HG02798 (cell line): ENCODE measurements around the gene VEZT.

Experiments
- ATAC-seq: cut with Tn5 transposase; IDR thresholded peaks from one replicate; pipeline ENCODE4 v1.9.1; 2021; ENCODE audit warnings: mild to moderate bottlenecking; ENCODE audit not compliant: unreplicated experiment, poor library complexity

Gene VEZT

DNA sequence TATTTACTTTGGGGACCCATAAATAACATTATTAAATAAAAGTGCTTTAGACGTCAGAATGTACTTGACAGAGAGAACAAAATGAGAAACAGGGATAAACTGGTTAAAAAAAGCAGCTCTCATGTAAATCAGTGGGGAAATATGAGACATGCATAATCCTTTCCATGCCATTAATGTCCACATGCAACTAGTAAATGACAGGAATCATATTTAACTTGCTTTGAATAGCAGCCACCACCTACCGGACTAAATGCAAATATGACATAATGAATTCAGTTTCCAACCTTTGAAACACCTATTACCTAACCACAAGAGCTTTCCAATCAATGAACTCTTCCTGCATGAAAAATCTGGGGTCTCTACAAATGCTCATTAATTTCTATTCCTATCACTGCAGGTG lies 20.0 kb upstream of the VEZT start:
- no peak for ATAC-seq

DNA sequence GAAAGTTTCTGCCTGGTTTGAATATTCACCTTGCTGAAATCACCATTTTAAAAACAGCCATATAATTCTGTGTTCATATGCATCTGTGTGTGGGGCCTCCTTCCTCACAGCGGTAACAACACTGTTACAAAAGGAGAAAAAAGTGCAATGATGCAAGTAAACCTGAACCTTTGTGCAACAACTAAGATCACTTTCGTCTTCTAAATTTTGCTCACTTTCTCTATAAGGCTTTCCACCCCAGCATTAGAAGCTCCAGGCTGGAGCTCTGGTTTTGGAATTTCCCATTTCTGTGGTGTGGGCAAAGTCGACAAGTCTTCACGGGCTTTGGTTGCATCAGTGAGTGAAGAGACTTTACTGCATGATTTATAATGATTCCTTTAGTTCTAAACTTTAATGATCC lies 18.7 kb upstream of the VEZT start:
- ATAC-seq = peak; percentile 59

DNA sequence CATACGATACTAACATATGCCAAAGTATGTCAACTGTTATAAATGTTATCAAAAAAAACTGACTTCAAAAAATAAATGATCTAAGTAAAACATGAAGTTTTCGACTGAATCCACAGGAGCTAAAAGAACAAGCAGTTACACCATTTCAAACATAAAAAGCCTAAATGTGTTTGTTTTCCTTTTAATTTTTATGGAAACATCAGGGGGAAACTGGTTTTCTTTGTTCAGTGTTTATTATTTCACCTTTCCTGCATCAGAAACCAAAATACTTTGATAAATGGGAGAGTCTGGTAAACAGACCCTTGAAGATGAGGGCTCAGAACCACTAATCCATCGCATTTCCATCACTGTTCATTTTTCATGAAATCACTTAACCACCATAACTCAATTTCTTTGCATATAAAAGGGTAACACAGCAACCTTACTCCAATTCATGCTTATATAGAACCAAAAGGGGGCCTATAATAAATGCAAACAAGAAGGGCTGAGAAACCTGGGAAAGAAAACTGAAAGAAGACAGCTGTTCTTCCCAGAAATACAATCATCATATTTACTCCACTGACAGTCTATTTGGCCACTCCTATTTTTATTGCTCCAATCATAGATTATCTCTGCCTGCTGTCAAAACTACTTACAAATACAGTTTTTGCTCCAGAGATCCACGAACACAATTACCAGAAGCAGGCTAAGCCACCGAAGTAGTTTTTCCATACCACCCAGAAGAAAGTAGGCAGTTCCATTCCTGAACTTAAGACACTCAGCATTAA lies 17.3 kb upstream of the VEZT start:
- ATAC-seq = no peak

DNA sequence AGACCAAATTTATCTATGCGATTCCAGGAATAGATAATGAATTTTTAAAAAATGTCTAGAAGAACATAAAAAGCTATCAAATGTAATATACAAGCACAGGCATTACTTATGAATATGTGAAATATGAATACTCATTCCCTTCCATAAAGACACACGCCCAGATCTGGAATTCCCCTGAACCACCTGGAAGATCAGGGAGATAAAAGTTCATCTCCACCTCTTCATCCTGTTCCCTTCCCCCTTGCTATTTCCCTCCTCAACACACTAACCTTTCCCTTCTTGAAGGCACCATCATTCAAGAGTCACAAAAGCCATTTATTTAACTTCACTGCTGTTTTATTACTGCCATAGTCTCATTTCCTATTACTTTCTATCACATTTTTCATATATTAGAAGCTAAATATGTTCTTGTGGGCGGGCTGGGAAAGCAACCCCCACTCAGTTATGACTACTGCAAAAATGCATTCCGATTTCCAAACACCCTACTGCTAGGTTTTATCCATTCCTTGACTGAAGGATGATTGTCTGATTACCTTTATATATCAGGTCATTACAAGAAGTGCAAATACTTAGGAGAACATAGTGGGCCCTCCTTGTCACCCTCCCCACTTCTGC lies 16.4 kb upstream of the VEZT start:
- ATAC-seq = no peak

DNA sequence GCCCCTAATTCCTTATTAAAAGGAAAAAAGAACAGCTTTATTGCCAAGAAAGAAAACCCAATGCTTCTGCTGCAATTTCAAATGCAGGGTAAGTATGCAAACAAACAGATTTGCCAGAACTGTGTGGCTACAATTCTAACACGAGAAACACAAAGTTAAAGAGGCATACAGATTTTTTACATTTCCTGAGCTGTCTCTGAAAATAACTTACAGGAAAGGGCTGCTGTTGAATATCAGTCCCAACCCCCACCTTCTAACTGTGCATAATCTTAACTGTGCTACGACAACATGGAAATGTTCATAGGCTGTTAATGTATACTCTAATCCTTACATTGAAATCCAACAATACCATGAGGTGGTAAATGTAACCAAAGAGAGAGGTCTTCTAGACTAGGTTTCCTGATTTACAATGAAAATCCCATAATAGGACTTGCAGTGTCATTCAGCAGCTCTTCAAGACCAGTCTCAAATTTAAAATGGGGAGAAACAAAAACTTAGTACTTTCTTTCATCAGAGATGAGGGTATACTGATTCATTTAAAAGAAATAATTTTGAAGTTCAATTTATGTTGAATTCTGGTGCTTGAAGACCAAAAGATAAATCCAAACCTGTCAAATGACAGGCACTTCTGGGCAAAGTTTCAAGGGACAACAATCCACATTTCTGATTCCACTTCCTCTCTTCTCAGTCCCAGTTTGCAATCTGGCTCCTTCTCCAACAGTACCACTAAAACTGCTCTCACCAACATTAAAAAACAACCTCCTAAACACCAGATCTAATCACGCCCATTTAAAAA lies 14.7 kb upstream of the VEZT start:
- no peak for ATAC-seq

DNA sequence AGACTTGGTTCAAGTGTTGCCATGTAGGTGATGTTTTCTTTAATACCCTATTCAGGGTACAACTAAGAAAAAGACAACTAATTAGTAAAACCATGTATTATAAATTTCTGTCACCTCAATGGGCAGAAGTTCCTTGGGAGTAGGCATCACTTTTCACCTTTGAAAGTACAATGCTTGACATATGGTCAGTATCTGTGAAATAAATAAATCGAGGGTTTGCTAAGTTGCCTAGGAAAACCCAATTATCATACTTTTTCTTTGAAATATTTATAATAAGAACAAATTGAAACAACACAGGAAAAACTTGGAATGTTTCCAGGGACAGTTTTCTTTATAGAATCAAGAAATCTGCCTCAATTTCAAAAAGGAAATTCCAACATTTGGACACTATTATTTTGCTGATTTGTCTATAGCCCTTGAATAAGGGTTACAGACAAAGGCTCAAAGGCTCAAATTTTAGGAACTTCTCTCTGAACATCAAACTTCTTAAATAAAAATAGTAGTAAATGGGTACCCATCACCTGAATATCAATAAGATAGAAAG lies 14.0 kb upstream of the VEZT start:
- ATAC-seq = no peak

DNA sequence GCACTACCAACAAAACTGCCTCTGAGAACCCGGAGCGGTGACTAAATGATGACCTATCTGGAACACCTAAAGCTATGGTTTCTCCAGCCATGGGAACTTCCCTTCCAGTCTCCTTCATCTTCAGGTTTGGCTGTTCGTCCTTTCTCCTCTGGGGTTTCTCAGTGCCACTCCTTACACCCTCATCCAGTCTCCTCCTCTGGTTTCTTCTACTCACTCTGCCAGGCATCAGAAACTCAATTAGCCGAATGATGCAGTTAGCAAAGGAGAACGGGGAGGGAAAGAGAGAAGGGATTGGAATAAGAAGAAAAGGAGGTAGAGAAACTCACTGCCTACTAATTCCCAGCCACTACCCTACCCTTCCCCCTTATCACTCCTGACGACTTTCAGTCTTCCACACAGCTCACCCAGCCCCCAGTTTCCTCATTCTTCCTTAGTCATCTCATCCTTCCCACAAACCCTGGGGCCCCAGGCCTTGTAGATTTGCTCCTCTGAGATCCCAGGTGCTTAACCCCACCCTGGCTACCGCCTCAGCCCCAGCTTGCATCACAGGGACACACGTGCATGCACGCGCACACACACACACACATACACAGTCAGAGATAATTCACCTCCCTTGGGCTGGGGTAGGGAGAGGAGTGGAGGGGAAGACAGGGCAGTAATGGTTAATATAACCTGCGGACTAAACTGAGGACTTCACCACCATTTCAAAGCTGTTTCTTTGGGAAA lies 13.3 kb upstream of the VEZT start:
- ATAC-seq = no peak

DNA sequence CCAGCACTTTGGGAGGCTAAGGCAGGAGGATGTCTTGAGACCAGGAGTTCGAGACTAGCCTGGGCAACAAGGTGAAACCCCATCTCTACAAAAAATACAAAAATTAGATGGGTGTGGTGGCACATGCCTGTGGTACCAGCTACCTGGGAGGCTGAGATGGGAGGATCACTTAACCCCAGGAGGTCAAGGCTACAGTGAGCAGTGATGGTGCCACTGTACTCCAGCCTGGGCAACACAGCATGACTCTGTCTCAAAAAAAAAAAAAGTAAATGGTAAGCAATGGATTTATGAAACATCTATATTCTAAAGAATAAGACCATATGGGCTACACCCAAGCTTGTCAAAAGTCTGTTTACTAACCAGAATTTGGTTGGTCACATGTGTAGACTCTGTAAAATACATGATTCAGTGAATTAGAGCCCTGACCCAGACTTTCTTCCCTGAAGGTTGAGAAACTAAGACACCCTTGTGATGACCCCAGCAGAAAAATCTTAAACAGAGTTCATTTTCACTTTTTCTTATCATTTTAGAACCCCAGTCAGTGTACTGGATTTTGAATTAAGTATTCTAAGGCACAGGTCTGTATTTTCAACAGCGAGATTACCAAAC lies 12.5 kb upstream of the VEZT start:
- no peak for ATAC-seq

DNA sequence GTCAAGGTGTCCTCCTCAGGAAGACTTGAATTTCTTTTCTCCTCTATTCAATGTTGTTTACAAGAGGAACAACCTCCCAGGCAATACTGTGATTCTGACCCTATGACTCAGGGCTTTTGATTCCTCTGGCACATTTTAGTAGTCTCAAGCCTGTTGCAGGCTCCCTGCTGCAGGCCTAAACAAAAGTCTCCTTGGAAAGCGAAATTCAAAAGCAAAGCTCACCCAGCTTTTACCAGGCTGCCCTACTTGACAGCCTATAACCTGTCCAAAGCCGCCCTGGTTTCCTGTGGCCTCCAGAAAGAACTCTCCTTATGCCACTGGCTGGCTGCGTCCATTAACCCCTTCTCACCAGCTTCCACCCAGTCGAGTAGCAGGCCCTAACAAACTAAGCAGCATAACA lies 11.9 kb upstream of the VEZT start:
- no peak for ATAC-seq

DNA sequence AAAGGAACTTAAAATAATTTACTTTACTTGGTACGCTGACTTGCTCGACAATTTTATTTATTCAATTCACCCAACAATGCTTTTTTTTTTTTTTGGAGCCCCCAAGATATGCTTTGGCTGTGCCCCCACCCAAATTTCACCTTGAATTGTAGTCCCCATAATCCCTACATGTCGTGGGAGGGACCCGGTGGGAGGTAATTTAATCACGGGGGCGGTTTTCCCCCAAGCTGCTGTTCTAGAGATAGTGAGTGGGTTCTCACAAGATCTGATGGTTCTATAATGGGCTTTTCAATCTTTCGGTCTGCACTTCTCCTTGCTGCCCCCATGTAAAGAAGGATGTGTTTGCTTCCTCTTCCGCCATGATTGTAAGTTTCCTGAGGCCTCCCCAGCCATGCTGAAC lies 10.7 kb upstream of the VEZT start:
- ATAC-seq = no peak

DNA sequence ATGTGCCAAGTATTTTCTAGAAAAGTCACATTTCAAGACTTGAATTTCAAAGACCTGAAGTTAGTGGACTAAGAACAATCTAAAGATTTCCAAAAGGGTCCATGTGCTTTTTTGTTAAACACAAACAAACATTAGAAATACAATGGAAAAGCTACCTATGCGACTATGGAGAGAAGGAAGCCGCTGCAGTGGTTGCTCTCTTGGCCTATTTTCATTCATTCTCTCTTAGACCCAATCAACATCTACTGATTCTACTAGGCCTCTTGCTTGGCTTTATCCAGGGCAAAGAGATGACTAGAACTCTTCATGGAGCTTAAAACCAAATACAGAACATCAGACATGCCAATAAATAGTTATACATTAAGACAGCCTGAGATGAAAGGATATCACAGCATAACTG lies 10.2 kb upstream of the VEZT start:
- no peak for ATAC-seq

DNA sequence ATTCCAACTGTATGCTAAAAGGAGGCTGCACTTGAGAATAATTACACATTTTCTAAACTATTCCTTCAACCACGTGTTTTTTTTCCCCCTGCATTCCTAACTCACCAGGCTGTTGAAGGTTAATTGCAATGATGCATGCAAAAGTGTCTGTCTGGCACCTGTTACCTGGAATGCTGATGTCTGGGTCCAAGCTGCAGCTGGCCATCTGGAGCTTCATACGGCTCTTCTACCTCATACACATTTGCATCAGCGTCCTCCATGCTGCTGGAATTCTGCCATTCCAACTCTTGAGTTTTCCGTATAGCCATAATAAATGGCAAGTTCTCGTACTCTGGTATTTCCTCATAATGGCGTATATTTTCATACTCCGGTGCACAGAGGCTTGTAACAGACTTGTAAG lies 8.9 kb upstream of the VEZT start:
- no peak for ATAC-seq

DNA sequence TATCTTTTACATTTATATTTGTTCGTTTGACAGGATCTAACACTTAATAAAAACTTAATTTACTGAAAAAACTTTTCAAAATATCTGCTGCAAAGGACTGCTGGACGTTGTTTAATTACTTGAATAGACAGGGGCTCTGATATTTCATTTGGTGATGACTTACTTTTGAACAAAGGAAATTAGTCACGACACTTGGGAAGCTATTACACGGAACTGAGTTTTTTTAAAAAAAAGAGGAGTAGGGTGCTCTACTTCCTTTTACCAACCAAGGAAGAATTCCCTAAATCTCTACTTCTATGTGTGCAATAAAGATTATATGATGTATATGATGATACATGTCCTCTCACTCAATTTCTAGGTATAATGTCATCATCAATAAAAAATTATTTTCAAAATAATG lies 5.0 kb upstream of the VEZT start:
- no peak for ATAC-seq

DNA sequence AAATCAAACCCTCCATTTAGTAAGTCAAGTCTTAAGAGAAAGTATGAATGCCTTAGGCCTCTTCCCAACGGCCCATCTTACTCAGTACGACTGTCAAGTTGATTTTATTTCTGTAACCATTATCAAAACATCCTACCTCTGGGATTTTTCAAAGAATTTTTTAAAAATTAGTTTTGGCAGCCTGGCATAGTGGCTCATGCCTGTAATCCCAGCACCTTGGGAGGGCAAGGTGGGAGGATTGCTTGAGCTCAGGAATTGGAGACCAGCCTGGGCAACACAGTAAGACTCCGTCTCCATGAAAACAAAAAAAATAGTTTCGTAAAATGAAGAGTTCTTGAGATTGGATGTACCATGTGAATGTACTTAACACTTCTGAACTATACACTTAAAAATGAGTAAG lies 4.5 kb upstream of the VEZT start:
- ATAC-seq = no peak

DNA sequence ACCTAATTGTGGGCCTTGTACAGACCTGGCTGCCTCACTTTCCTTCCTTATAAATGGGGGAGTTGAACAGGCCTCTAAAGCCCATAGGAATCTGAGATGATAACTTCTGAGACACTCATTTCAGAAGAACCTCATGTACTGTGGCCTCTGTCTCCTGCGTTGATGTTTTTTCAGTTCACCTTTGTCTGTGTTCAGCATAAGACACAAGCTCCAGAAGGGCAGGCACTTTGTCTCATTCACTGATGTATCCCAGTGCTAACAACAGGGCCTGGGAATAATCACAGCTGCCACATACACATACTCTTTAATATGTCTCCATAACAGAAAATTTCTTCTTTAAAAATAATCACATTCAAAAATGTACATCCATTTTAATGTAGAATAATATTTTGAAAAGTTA lies 3.7 kb upstream of the VEZT start:
- no peak for ATAC-seq

DNA sequence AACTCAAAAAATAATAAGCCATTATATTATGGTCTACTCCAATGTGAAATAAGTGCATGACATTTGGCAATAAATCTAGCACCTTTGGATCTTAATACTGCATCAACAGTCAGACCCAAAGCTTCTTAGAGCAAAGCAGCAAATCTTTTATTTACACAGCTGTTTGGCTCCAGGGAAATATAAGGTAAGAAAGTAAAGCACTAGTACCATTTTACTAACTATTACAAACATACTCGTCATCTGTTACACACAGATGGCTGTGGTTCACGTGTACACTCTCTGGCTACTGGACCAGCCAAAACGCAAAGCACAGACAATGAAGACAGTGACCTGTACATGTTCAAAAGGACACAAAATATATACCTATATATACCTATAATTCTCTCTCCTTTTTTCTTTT lies 3.1 kb upstream of the VEZT start:
- ATAC-seq = no peak

DNA sequence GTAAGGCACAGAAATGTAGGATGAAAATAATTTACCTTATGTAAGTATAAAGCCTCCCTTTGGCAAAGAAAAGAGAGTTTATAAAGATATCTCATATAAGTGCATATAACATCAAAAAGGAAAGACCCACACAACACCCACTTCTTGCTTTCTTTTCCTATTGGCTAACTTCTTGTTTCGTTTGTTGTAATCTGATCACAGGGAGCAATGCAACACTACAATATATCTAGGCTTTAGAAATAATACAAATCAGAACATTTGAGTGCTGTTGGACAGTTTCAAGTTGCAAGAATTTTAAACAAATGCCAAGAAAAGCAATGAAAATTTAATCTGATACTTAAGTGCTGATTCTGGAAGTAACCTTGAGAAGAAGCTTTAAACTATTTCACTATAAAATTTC lies 1.7 kb upstream of the VEZT start:
- no peak for ATAC-seq

DNA sequence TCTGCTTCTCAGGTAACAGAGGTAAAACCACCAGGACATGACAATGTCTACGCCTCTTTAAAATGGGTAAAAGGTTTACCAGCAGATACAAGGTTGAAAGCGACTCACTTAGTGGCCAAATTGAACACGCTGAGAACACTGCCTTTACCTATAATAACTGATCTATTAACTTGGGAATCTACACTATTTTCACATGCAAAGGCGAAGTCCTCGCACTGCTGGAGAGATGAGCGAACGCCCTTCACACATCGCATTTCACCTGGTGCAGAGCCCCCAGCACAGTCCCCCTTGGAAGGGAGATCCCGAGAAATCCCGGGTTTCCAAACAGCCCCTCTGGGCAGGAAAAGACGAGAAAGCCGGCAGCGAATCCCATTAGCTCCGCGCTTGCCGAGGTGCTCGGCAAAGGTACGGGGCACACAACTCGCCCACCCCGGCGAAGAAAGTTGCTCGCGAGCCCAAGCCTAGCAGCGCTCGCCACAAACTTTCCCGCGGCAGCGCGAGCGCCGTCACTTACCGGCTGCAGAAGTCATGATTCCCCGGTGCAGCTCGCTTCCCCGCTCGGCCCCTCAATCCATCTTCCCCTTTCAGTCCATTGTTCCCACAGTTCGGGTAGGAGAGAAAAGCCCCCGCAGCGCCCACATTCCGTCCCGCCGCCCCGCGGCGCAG lies 763 bp upstream of the VEZT start:
- ATAC-seq = peak; percentile 23
